ENCODE results near the gene TAF15. TPM values are rescaled to one million over a fixed set of nuclear protein-coding genes. Genes with fewer than 3 reads are reported as not detected.

TAF15 gene
- total and polyA plus RNA-seq, 2 donors from 2014 or later = 66.3 to 149 TPM

- intact Hi-C loops (cut with DNase I) = no loop called here
- H3K4me1 ChIP-seq (ENCODE audit: control insufficient read depth in 2 of 3, insufficient read depth in 2 of 3, low read depth in 1 of 3, low read length in 3 of 3) = no peaks in the 10 kb centered on the region
- FAIRE-seq (no peak), DNase-seq (no peak)
- H3K9ac ChIP-seq (ENCODE audit: low read length in 3 of 3) = no peak overlapping the region
- H3K27ac ChIP-seq (ENCODE audit: low read depth in 2 of 2, low read length in 2 of 2) = no peak overlapping the region
- no peaks in the 10 kb centered on the region for H3K9me3 ChIP-seq (ENCODE audit: control insufficient read depth in 2 of 3, insufficient read depth in 1 of 3, low read length in 3 of 3)
- TF ChIP-seq, protein P1, sequence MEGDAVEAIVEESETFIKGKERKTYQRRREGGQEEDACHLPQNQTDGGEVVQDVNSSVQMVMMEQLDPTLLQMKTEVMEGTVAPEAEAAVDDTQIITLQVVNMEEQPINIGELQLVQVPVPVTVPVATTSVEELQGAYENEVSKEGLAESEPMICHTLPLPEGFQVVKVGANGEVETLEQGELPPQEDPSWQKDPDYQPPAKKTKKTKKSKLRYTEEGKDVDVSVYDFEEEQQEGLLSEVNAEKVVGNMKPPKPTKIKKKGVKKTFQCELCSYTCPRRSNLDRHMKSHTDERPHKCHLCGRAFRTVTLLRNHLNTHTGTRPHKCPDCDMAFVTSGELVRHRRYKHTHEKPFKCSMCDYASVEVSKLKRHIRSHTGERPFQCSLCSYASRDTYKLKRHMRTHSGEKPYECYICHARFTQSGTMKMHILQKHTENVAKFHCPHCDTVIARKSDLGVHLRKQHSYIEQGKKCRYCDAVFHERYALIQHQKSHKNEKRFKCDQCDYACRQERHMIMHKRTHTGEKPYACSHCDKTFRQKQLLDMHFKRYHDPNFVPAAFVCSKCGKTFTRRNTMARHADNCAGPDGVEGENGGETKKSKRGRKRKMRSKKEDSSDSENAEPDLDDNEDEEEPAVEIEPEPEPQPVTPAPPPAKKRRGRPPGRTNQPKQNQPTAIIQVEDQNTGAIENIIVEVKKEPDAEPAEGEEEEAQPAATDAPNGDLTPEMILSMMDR (IDR thresholded peaks at IDR 0.05; ENCODE audit: borderline replicate concordance, extremely low read depth, insufficient read depth) = no peak
- H3K4me3 ChIP-seq (ENCODE audit: low read length in 3 of 3) = no peak overlapping the region
- H3K27me3 ChIP-seq (ENCODE audit: control insufficient read depth, insufficient read depth, low read length) = no peaks in the 10 kb centered on the region
- H3K36me3 ChIP-seq (ENCODE audit: control insufficient read depth in 2 of 3, insufficient read depth in 3 of 3, low read length in 3 of 3) = no peaks in the 10 kb centered on the region
Measured at GRCh38 chr17:35773679-35774425, 35.4 kb upstream of the TAF15 start.

DNA sequence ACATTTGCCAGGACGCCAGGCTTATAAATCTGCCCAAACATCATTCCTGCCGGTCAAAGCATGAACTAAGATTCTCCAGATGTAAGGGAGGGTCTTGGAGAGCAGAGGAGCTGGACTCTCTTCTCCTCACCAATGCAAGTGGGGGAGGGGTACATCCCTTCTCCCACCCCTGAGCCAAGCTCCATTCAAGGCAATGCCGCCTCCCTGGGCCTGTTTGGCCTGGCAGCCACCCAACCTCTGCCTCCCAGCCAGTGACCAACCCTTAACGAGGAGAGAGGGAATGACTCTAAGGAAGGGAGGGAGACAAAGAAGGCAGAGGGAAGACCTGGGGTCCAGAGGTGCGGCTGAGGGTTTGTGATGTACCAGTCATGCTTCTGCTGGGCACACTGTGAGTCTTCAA, 34.8 kb upstream of the TAF15 start:
- DNase-seq (peak in 2 of 5 donors; percentile 42 to 58), FAIRE-seq (no peak)
- Histone ChIP-seq H3K9ac (ENCODE audit: low read length in 3 of 3) (no peak overlapping the region), H3K27me3 (ENCODE audit: control insufficient read depth, insufficient read depth, low read length) (no peaks in the 10 kb centered on the region), H3K27ac (ENCODE audit: low read depth in 2 of 2, low read length in 2 of 2) (no peak overlapping the region), H3K4me1 (ENCODE audit: control insufficient read depth in 2 of 3, insufficient read depth in 2 of 3, low read depth in 1 of 3, low read length in 3 of 3) (no peaks in the 10 kb centered on the region), H3K4me3 (ENCODE audit: low read length in 3 of 3) (no peak overlapping the region), H3K36me3 (ENCODE audit: control insufficient read depth in 2 of 3, insufficient read depth in 3 of 3, low read length in 3 of 3) (no peaks in the 10 kb centered on the region), H3K9me3 (ENCODE audit: control insufficient read depth in 2 of 3, insufficient read depth in 1 of 3, low read length in 3 of 3) (no peaks in the 10 kb centered on the region)
- intact Hi-C loops (cut with DNase I) = no loop called here
- TF ChIP-seq, protein P1 (IDR thresholded peaks at IDR 0.05; ENCODE audit: borderline replicate concordance, extremely low read depth, insufficient read depth) = no peak

DNA sequence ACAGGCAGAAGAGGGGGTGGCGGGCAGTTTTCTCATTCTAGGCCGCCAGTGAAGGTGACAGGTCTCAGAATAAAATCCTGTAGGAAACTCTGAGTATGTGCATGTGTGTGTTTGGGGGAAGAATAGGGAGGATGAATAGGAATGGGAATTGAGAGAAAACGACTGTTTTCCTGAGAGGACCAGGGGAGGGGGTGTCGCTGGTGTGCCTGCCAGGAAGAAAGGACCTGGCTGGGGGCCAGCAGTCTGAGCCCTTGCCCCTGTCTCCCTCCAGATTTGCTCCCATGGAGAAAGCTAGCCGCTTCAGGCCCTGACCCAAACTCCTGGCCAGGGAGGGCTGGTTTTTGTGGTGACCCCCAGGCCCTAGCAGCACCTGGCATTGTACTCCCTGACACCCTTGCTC, 34.2 kb upstream of the TAF15 start:
- Histone ChIP-seq H3K9me3 (ENCODE audit: control insufficient read depth in 2 of 3, insufficient read depth in 1 of 3, low read length in 3 of 3) (no peaks in the 10 kb centered on the region), H3K27me3 (ENCODE audit: control insufficient read depth, insufficient read depth, low read length) (no peaks in the 10 kb centered on the region), H3K27ac (ENCODE audit: low read depth in 2 of 2, low read length in 2 of 2) (no peak overlapping the region), H3K9ac (ENCODE audit: low read length in 3 of 3) (no peak overlapping the region), H3K4me1 (ENCODE audit: control insufficient read depth in 2 of 3, insufficient read depth in 2 of 3, low read depth in 1 of 3, low read length in 3 of 3) (no peaks in the 10 kb centered on the region), H3K36me3 (ENCODE audit: control insufficient read depth in 2 of 3, insufficient read depth in 3 of 3, low read length in 3 of 3) (no peaks in the 10 kb centered on the region), H3K4me3 (ENCODE audit: low read length in 3 of 3) (no peak overlapping the region)
- FAIRE-seq (no peak), DNase-seq (no peak)
- intact Hi-C loops (cut with DNase I) = no loop called here
- TF ChIP-seq, protein P1 (IDR thresholded peaks at IDR 0.05; ENCODE audit: borderline replicate concordance, extremely low read depth, insufficient read depth) = no peak

Measured in kidney (tissue), 14 donors.